ENCODE results near the gene KBTBD8. TPM values are rescaled to one million over a fixed set of nuclear protein-coding genes. Genes with fewer than 3 reads are reported as not detected.

Gene KBTBD8, protein sequence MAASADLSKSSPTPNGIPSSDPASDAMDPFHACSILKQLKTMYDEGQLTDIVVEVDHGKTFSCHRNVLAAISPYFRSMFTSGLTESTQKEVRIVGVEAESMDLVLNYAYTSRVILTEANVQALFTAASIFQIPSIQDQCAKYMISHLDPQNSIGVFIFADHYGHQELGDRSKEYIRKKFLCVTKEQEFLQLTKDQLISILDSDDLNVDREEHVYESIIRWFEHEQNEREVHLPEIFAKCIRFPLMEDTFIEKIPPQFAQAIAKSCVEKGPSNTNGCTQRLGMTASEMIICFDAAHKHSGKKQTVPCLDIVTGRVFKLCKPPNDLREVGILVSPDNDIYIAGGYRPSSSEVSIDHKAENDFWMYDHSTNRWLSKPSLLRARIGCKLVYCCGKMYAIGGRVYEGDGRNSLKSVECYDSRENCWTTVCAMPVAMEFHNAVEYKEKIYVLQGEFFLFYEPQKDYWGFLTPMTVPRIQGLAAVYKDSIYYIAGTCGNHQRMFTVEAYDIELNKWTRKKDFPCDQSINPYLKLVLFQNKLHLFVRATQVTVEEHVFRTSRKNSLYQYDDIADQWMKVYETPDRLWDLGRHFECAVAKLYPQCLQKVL
- 0.97 and 2.0 TPM in 2 replicates for total RNA-seq

DNA sequence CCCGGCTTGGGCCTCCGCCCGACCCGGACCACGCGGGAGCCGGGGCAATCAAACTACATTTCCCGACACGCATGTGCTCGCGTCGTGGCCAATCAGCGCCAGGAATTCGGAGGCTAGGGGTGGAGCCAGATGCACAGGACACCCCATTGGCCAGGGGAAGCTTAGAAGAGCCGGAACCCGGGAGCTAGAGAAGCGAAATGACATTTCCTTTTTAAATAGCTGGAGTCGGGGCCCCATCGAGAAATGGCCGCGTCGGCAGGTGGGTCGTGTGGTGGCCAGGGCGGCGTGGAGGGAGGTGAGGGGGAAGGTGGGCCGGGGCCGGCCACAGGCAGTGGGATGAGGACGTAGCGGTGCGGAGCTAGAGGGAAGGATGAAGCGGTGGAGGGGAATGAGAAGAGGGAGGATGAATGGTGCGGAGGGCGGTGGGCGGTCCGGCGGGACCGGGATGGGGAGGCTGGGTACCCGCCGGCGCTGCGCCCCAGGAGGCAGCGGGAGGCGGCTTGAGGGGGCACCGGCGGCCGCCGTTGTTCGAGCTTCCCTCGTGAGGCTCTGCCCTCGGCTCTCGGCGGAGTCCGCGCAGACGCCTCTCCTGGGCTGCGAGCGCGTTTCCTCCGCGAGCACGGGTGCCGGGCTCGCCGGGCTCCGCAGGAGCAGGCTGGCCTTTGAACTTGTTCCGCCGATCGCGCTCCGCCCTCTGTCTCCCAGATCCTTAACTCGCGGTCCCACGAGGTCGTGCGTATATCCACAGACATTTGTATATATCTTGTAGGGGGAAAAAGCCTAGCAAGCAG lies at the start of gene KBTBD8:
Gene KBTBD8 (plus strand): TSS at position 195 of the 791 bp plus-strand sequence. CDS start 49 bp downstream, at position 244.

